HG02973 (cell line): ENCODE data around the gene BTN1A1.
"Not testable (repeated sequence)": the region's sequence is repeated elsewhere in the genome, so short reads cannot be mapped to it uniquely, and the experiment has no call there.

ENCODE experiments used
- ATAC-seq: cut with Tn5 transposase; IDR thresholded peaks from one replicate; pipeline ENCODE4 v1.9.1; 2021; ENCODE audit warnings: moderate library complexity; ENCODE audit not compliant: unreplicated experiment

BTN1A1 gene, protein sequence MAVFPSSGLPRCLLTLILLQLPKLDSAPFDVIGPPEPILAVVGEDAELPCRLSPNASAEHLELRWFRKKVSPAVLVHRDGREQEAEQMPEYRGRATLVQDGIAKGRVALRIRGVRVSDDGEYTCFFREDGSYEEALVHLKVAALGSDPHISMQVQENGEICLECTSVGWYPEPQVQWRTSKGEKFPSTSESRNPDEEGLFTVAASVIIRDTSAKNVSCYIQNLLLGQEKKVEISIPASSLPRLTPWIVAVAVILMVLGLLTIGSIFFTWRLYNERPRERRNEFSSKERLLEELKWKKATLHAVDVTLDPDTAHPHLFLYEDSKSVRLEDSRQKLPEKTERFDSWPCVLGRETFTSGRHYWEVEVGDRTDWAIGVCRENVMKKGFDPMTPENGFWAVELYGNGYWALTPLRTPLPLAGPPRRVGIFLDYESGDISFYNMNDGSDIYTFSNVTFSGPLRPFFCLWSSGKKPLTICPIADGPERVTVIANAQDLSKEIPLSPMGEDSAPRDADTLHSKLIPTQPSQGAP

GRCh38 chr6:26500102-26500501 is at the start of gene BTN1A1:
Gene BTN1A1, plus strand, starts transcription at chr6:26500303. Its CDS starts 984 bp downstream, at chr6:26501287.
- ATAC-seq: no peak

- ATAC-seq: no peak
These were observed 47.4 kb upstream of the BTN1A1 start for GRCh38 chr6:26452631-26453235.

GRCh38 chr6:26454631-26455030 is 45.5 kb upstream of the BTN1A1 start:
- ATAC-seq: no peak

DNA sequence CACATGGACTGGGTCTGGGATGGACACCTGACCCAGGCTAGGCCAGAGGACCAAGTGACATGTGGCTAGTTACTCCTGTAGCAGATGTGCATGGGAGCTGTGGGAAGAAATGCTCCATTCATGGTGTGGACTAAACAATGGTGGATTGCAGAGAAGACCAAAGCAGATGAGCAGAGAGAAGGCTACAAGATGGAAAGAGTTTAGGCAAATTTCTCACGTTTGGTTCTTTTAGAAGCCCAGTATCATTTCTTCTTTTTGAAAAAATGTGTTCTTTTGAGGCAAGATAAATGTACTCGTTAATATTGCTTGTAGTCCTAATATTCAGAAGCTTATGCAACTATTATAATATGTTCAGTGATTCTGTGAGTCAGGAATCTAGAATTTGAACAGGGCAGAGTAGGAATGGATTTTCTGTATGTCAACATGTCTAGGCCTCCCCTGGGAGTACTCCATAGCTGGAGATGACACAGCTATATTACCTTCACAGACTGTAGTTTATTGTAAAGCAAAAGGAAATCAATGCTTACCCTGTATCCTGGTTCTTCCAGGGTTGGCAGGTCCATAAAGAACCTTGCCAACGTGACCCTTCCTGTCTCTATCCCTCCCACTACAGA is 44.6 kb upstream of the BTN1A1 start:
- no peak for ATAC-seq

DNA sequence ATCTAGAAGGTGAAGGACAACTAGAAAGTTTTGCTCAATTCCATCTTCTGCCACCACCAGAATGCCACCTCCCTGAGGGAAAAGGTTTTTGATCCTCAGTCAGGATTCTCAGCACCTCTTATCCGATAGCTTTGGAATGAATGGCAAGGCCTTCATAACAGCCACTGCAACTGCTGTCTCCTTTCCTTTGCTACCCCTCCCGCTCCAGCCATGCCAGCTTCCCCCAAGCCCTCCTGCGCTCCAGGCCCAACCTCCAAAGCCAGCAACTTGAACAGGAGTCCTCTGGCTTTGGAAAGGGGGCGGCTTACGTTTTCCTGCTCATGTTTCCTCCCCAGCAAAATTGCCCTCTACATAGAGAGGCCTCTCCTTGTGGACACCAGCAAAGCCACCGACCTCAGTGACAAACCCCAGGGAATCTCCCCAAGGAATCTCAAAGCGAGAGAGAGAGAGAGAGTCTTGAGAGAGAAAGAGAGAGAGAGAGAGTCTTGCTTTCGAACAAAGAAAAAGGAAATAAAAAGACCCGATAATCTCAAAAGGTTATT is 42.8 kb upstream of the BTN1A1 start:
- peak; percentile 23 for ATAC-seq

DNA sequence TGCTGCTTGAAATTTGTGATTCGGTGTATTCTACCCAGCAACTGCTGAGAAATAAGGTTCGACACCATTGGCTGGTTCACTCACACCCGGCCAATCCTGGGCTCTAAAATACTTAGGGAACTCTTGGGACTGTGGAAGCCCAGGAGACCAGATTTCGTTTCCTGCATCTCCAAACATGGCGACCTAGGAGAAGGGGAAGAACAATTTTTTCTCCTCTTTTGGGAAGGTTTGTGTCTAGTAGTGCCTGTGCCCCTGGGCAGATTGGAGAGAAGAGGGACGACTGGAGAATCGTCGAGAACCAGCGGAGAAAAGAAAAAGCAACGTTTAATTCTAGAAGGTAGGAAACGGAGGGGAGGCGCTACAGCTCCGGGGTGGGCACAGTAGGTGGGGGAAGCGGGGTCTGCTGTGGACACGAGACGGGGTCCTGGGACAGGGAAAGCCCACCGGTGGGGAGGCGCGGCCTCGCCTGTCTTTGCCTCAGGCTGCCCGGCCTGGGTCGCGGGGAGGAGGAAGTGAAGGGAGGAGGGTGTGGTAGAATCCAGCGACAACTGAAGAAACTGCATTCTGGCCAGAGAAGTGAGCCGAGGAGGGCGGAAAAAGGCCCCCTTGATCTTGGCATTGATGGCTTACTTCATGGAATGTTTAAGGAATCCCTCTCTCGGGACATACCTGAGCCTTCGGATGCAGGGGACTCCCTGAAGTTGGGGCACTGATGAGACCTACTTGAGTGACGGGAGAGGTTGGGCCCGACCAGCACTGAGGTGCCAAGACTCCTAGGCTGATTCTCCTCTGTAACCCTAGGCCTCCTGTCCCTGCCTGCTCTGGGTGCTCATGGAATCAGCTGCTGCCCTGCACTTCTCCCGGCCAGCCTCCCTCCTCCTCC is 42.1 kb upstream of the BTN1A1 start, which contains the start of gene BTN2A1:
Gene BTN2A1, plus strand, starts transcription at position 150 of the 883 bp plus-strand sequence. Its CDS starts 682 bp downstream, at position 832.
- ATAC-seq: peak; percentile 97

GRCh38 chr6:26459023-26459810 is 40.9 kb upstream of the BTN1A1 start:
- no peak for ATAC-seq

DNA sequence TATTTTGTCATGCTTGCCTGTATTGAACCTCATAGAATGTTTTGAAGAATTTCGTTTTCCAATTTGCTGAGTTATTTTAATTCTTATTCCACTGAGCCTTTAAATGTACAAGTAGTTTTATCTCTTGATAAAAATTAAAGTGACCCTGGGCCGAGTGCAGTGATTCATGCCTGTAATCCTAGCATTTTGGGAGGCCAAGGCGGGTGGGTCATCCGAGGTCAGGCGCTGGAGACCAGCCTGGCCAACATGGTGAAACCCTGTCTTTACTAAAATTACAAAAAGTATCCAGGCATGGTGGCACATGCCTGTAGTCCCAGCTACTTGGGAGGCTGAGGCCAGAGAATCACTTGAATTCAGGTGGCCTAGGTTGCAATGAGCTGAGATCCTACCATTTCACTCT is 38.8 kb upstream of the BTN1A1 start:
- not testable (repeated sequence) for ATAC-seq

GRCh38 chr6:26464014-26464413 is 36.1 kb upstream of the BTN1A1 start:
- no peak for ATAC-seq

GRCh38 chr6:26464416-26465131 is 35.5 kb upstream of the BTN1A1 start:
- ATAC-seq: no peak

GRCh38 chr6:26465776-26466175 is 34.3 kb upstream of the BTN1A1 start:
- no peak for ATAC-seq

DNA sequence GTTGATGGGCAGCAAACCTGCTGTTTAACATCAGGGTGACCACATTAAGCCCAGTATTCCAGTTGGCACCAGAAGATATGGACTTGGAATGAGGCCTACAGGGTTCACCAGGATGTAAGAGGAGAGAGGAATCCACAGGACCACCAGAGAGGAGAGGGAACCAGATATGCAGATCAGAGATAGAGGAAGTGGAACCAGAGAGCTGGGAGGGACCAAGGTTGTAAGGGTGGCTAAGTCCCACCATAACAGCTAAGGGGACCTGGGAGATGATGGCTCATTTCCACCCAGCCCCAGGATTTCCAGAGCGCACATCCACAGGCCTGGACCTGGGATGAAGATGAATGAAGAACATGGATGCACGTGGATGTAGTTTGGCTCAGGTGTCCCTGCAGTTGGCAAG is 31.3 kb upstream of the BTN1A1 start:
- ATAC-seq: no peak

GRCh38 chr6:26470643-26471042 is 29.5 kb upstream of the BTN1A1 start:
- ATAC-seq: no peak

- ATAC-seq: no peak
These were observed 28.1 kb upstream of the BTN1A1 start for GRCh38 chr6:26471970-26472369.

DNA sequence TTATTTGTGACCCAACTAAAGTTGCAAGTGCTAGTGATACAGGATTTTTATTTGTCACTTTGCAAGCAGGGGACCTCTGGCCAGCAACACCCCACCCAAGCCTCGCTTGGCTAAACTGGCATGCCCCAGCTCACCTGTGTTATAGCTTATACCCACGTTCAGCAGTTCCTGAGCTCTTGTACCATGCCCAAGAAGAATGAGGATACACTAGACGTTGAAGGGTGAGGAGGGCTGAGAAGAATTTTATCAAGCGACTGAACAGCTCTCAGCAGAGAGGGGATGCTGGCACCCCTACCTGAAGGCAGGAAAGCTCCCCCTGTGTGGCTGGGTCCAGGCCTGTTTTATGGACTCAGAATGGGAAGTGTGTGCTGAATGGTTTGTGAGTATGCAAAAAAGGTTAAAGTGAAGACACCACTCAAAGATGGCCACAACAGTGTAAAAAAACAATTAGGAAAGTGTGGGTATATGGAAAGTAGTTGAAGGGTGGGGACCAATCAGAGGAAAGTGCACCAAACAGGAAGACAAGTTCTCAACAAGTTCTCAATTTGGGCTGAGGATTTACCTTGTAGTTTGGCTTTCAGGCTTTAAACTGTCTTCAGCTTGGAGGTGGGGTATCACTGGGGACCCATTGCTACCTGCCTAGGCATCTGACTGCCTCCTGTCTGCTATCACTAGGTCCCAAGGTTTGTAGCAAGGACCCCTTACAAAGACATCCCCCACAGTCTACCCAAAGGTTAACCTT is 27.4 kb upstream of the BTN1A1 start:
- no peak for ATAC-seq

GRCh38 chr6:26473429-26473757 is 26.7 kb upstream of the BTN1A1 start:
- ATAC-seq: no peak

DNA sequence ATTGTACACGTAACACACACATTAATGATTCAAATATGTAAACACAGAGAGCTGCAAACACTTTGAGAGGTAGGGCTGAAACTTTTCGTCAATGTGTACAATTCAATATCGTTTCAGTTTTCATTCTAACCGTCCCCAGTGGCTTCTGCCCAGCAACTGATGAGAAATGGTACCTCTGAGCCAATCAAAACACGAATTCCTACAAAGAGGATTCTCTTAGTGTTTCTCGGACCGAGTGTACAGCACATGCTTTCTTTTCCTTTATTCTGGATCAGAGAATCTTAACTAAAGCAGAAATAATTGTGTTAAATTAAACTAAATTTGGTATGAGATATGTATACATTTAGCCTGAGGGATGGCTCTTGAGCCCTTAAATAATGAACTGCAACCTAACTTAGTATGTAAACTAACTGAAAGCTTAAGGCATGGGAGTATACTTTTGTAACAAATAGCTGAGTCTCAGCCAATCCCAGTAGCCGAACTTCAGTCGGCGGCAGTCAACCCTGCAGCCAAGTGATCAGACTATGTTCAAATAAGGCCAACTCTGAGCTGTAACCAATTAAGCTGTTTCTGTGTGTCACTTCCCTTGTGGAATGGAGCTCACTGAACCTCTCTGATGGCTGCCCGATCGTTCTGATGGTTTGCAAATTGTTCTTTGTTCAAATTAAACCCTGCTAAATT is 26.2 kb upstream of the BTN1A1 start:
- ATAC-seq: peak; percentile 85

GRCh38 chr6:26474439-26474881 is 25.6 kb upstream of the BTN1A1 start:
- ATAC-seq: no peak
